Activated CD4-positive, alpha-beta T cell treated with anti-CD3 and anti-CD28 coated beads, Interleukin-2, Interleukin-4, amounts not matched to agents 100 ng/mL and 50 ng/mL, durations not matched to agents 16 hours and 8 hours (primary cell): ENCODE results near the gene VPS41.

Source experiments
- DNase-seq: peaks from one replicate; pipeline ENCODE4 v3.0.0-alpha.2; 2020; ENCODE audit warnings: low spot score

Gene VPS41

GRCh38 chr7:38727184-38727940 is 181.6 kb downstream of the VPS41 start:
- DNase-seq, result no peak

- no peak for DNase-seq
These were observed 185.7 kb downstream of the VPS41 start for GRCh38 chr7:38723327-38723726.

GRCh38 chr7:38716397-38716796 is 192.6 kb downstream of the VPS41 start:
- DNase-seq, result no peak

- peak; percentile 39 for DNase-seq
These were observed 199.9 kb downstream of the VPS41 start for GRCh38 chr7:38709123-38709522.

GRCh38 chr7:38704751-38705150 is 204.2 kb downstream of the VPS41 start:
- DNase-seq, result no peak

GRCh38 chr7:38704041-38704547 is 204.9 kb downstream of the VPS41 start:
- DNase-seq, result no peak

- DNase-seq, result no peak
These were observed 205.9 kb downstream of the VPS41 start for GRCh38 chr7:38703093-38703492.

GRCh38 chr7:38702002-38702535 is 206.9 kb downstream of the VPS41 start:
- no peak for DNase-seq

GRCh38 chr7:38700116-38700515 is 208.9 kb downstream of the VPS41 start:
- DNase-seq, result no peak

- DNase-seq, result no peak
These were observed 209.5 kb downstream of the VPS41 start for GRCh38 chr7:38699471-38699870.

- DNase-seq, result no peak
These were observed 214.7 kb downstream of the VPS41 start for GRCh38 chr7:38694326-38694725.

GRCh38 chr7:38686888-38687287 is 222.1 kb downstream of the VPS41 start:
- no peak for DNase-seq

GRCh38 chr7:38685851-38686250 is 223.1 kb downstream of the VPS41 start:
- DNase-seq, result no peak

GRCh38 chr7:38682606-38683005 is 226.4 kb downstream of the VPS41 start:
- no peak for DNase-seq

- DNase-seq, result no peak
These were observed 227.1 kb downstream of the VPS41 start for GRCh38 chr7:38681882-38682281.

- DNase-seq, result no peak
These were observed 229.6 kb downstream of the VPS41 start for GRCh38 chr7:38679419-38679818.

- DNase-seq, result no peak
These were observed 230.3 kb downstream of the VPS41 start for GRCh38 chr7:38678698-38679054.

- no peak for DNase-seq
These were observed 230.9 kb downstream of the VPS41 start for GRCh38 chr7:38677981-38678697.

GRCh38 chr7:38675494-38676106 is 233.4 kb downstream of the VPS41 start:
- DNase-seq, result no peak

- no peak for DNase-seq
These were observed 234.5 kb downstream of the VPS41 start for GRCh38 chr7:38674513-38674912.

- no peak for DNase-seq
These were observed 235.2 kb downstream of the VPS41 start for GRCh38 chr7:38673795-38674194.
